ENCODE results near the gene MKRN2. TPM values are rescaled to one million over a fixed set of nuclear protein-coding genes. Genes with fewer than 3 reads are reported as not detected.

The MKRN2 gene
- total and polyA plus RNA-seq, 2 of the 8 experiments (the other 6 are each of a cell fraction or from before 2014, with no cell fraction given): 15.3 to 17.6 TPM

DNA sequence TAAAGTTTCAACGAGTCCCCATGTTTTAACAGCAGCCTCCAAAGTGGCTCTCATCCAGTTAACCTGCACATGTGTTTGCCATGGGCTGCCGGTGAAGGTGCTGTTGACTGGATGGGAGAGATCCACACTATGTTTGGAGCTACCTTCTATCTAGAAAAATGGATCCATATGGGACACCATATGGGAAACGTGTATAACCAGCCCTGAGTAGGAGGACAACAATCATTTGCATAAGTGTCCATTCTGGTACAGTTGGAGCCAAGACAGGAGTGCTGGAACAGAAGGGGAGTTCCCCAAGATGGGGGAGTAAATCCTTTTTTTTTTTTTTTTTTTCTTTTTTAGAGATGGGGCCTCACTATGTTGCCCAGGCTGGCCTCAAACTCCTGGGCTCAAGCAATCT, 36.6 kb downstream of the MKRN2 start:
- Histone ChIP-seq H3K9me3 (ENCODE audit: insufficient read depth in 2 of 2, low read depth in 1 of 2, low read length in 1 of 2) (no peaks in the 10 kb centered on the region), H3K9ac (replicated peaks in 1 of 4; ENCODE audit: extremely low read depth in 1 of 4, low read depth in 3 of 4, low read length in 3 of 4) (no peak overlapping the region), H4K8ac (ENCODE audit: extremely low read depth, insufficient read depth, low read length) (no peak overlapping the region), H2BK5ac (ENCODE audit: low read depth, low read length) (no peak overlapping the region), H2BK12ac (ENCODE audit: low read depth, low read length) (no peak overlapping the region), H3K27ac (ENCODE audit: low read depth, low read length) (no peak overlapping the region), H2BK15ac (ENCODE audit: low read length) (no peak overlapping the region), H3K23me2 (ENCODE audit: low read depth, low read length) (no peaks in the 10 kb centered on the region), H3K79me1 (ENCODE audit: low read depth, low read length) (no peaks in the 10 kb centered on the region; the same call in 1 of the 2 replicates), H3K36me3 (ENCODE audit: control insufficient read depth in 2 of 4, insufficient read depth in 4 of 4, low read length in 3 of 4) (peaks cover 11 to 65% (median 44%) of the 10 kb centered on the region in 4 experiments; a peak in 7 of 8 replicates), H2AK5ac (ENCODE audit: low read depth, low read length) (no peak overlapping the region), H2BK120ac (replicated peaks; ENCODE audit: low read depth, low read length) (no peak overlapping the region), H3K14ac (ENCODE audit: insufficient read length) (no peak overlapping the region), H3K79me2 (ENCODE audit: control insufficient read depth in 1 of 2, insufficient read depth in 2 of 2, low read length in 2 of 2) (no peaks in the 10 kb centered on the region), H3K56ac (replicated peaks; ENCODE audit: insufficient read length, low read depth, low read length) (no peak overlapping the region), H3K4me2 (ENCODE audit: insufficient read depth in 1 of 2, low read depth in 2 of 2, low read length in 2 of 2) (no peak overlapping the region), H3K23ac (ENCODE audit: insufficient read length) (no peak overlapping the region), H2BK20ac (ENCODE audit: low read length) (no peak overlapping the region), H3K27me3 (replicated peaks in 1 of 4; ENCODE audit: control insufficient read depth in 3 of 4, extremely low read depth in 1 of 4, insufficient read depth in 3 of 4, low read length in 3 of 4) (no peaks in the 10 kb centered on the region), H3K4ac (replicated peaks; ENCODE audit: insufficient read length, low read depth, low read length) (no peak overlapping the region), H4K91ac (replicated peaks; ENCODE audit: insufficient read length, low read length) (no peak overlapping the region), H3K18ac (ENCODE audit: extremely low read depth, low read length) (no peak overlapping the region), H3K4me1 (replicated peaks in 1 of 4; ENCODE audit: control insufficient read depth in 3 of 4, insufficient read depth in 4 of 4, low read length in 3 of 4) (no peaks in the 10 kb centered on the region), H4K20me1 (replicated peaks in 1 of 2; ENCODE audit: control insufficient read depth in 1 of 2, insufficient read depth in 2 of 2, low read length in 2 of 2) (peaks cover 0 to 5% of the 10 kb centered on the region in 2 experiments), H2AFZ (ENCODE audit: low read length) (no peak overlapping the region), H3K4me3 (ENCODE audit: extremely low read depth in 1 of 4, insufficient read depth in 2 of 4, low read depth in 3 of 4, low read length in 4 of 4) (no peak overlapping the region), H4K5ac (ENCODE audit: insufficient read length, low read depth, low read length) (no peak overlapping the region)
- DNase-seq (ENCODE audit: low read depth in 1 of 2, low spot score in 2 of 2) (no peak), FAIRE-seq (no peak)
- TF ChIP-seq POU5F1 (IDR thresholded peaks at IDR 0.05; ENCODE audit: low read depth, low read length) (no peak), NRF1 (IDR thresholded peaks at IDR 0.05; ENCODE audit: low read depth, low read length) (no peak), NANOG (IDR thresholded peaks at IDR 0.05; ENCODE audit: insufficient read depth, low read depth, low read length, poor library complexity, severe bottlenecking) (no peak), USF2 (IDR thresholded peaks at IDR 0.05; ENCODE audit: low read length) (no peak), PHF8 (conservative IDR thresholded peaks at IDR 0.05; ENCODE audit: low read depth, low read length) (no peak), SAP30 (IDR thresholded peaks at IDR 0.05; ENCODE audit: insufficient read depth, insufficient replicate concordance, low read length) (no peak), RBBP5 (IDR thresholded peaks at IDR 0.05; ENCODE audit: borderline replicate concordance, low read depth, low read length) (no peak), ASH2L (IDR thresholded peaks at IDR 0.05; ENCODE audit: low read length) (no peak), SIX5 (IDR thresholded peaks at IDR 0.05; ENCODE audit: low read depth, low read length) (no peak), CHD1 (IDR thresholded peaks at IDR 0.05; ENCODE audit: low read depth, low read length) (no peak)
- TF ChIP-seq, protein P1, sequence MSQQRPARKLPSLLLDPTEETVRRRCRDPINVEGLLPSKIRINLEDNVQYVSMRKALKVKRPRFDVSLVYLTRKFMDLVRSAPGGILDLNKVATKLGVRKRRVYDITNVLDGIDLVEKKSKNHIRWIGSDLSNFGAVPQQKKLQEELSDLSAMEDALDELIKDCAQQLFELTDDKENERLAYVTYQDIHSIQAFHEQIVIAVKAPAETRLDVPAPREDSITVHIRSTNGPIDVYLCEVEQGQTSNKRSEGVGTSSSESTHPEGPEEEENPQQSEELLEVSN (IDR thresholded peaks at IDR 0.05): no peak
- CTCF ChIA-PET (ENCODE audit: partially characterized antibody): no interaction called here
- 94% methylated on average over 3 of the region's 3 CpGs; no CpG with 5 or more reads in 1 of the 2 experiments for WGBS, 2 experiments (ENCODE audit: extremely low coverage in 1 of 2, insufficient coverage in 1 of 2, insufficient read length in 1 of 2, insufficient replicate concordance in 2 of 2, low coverage in 1 of 2, low lambda C conversion rate in 2 of 2, missing lambda C conversion rate in 1 of 2)
- POLR2A ChIA-PET (ENCODE audit: partially characterized antibody): interaction anchor here (0.9 to 1.1 kb wide), 2 partner anchors 10 to 15 kb away, joined by 3 to 4 read pairs; no protein-coding TSS in a partner anchor
